GM21381 (cell line): Measurements from ENCODE around the gene C2orf78.
"Not testable (repeated sequence)": the region's sequence is repeated elsewhere in the genome, so short reads cannot be mapped to it uniquely, and the experiment has no call there.

Experiments
- ATAC-seq: cut with Tn5 transposase; IDR thresholded peaks from one replicate; pipeline ENCODE4 v1.9.1; 2021; ENCODE audit warnings: mild to moderate bottlenecking, moderate library complexity; ENCODE audit not compliant: unreplicated experiment

C2orf78 gene

GRCh38 chr2:73779467-73780236, 4.3 kb upstream of the C2orf78 start, which contains the start of gene DUSP11:
Gene DUSP11 (minus strand): TSS chr2:73780103. CDS start chr2:73779974, 129 bp downstream.
- peak; percentile 98 for ATAC-seq

DNA sequence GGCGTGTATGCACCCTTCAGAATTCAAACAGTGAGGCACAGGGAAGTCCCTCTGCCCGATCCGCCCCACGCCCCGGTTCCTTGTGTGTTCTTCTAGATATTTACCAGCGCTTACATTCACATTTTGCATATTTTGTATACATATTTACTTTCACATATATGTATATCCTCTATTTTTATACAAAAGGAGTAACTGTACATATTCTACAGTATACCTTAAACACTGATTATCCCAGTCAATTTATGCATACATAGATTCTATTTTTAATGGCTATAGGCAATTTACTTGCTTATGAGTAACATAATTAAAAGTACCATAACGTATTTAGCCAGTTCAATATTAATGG, 3.8 kb upstream of the C2orf78 start:
- ATAC-seq: no peak

DNA sequence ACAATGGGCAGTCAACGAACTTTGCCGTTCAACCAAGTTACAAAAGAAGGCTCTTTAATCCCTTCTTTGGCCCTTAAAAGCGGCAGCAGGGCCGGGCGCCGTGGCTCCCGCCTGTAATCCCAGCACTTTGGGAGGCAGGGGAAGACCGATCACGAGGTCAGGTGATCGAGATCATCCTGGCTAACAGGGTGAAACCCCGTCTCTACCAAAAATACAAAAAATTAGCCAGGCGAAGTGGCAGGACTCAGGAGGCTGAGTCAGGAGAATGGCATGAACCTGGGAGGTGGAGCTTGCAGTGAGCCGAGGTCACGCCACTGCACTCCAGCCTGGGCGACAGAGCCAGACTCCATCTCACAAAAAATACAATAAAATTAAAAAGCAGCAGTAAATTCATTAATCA, 581 bp upstream of the C2orf78 start:
- ATAC-seq: not testable (repeated sequence)

GRCh38 chr2:73811878-73812277, 27.9 kb downstream of the C2orf78 start:
- no peak for ATAC-seq

GRCh38 chr2:73812635-73813034, 28.7 kb downstream of the C2orf78 start:
- ATAC-seq: no peak

DNA sequence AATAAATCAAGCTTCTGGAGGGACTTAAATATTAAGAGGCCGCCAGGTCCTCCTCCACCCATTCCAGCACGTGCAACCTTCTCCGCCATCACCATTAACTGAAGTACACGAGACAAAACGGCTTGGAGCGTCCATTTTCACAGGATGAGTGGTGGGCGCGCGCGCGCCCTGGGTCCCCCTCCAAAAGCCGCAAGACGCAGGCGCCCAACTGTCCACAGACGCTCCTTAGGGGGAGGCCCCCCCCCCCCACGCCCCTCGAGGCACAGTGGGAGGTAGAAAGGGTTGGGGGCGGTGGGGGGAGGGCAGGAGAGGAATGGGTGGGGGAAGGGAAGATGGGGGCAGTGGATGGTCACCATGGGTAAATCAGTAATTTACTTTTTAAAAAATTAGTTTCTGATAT, 34.3 kb downstream of the C2orf78 start:
- no peak for ATAC-seq

- peak; percentile 74 for ATAC-seq
Measured at GRCh38 chr2:73821227-73821626, 37.2 kb downstream of the C2orf78 start.

- ATAC-seq: no peak
Measured at GRCh38 chr2:73821669-73822068, 37.7 kb downstream of the C2orf78 start.

DNA sequence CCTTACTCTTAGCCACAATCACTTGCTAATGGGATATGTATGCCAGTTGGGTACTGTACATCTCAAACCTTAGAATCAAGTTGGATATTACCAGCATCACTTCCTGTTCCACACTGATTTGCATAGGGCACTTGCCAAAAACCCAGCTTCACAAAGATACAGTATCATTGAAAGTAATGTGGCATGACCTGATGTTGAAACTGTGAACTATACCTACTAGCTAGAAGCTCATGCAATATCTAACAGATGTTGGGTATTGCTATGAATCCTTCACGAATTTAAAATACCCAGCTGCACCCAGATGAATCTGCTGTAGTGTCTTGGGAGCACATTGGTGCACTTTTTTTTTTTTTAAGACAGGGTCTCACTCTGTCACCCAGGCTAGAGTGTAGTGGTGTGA, 38.3 kb downstream of the C2orf78 start:
- peak; percentile 61 for ATAC-seq

- no peak for ATAC-seq
Measured at GRCh38 chr2:73822991-73823390, 39.0 kb downstream of the C2orf78 start.

- ATAC-seq: no peak
Measured at GRCh38 chr2:73823416-73823815, 39.4 kb downstream of the C2orf78 start.

GRCh38 chr2:73823916-73824523, 40.0 kb downstream of the C2orf78 start:
- ATAC-seq: no peak

- no peak for ATAC-seq
Measured at GRCh38 chr2:73825408-73825807, 41.4 kb downstream of the C2orf78 start.

DNA sequence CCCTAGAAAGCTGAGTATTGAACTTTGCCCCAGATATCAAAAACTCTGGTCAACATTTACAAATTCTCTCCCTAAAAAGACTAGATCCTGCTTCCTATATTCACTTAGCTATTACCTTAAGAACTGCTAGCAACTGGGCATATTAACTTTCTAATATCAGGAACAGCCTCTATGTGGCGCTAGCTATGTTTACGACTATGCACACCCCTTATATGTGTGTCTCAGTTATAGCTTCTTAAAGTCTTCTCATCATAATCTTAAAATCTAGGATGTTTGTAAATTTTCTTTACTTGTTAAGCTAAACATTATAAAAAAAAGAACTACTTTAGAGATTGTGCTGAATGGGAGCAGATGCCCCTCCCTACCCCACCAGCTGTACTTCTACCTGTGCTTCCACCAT, 43.0 kb downstream of the C2orf78 start:
- no peak for ATAC-seq

DNA sequence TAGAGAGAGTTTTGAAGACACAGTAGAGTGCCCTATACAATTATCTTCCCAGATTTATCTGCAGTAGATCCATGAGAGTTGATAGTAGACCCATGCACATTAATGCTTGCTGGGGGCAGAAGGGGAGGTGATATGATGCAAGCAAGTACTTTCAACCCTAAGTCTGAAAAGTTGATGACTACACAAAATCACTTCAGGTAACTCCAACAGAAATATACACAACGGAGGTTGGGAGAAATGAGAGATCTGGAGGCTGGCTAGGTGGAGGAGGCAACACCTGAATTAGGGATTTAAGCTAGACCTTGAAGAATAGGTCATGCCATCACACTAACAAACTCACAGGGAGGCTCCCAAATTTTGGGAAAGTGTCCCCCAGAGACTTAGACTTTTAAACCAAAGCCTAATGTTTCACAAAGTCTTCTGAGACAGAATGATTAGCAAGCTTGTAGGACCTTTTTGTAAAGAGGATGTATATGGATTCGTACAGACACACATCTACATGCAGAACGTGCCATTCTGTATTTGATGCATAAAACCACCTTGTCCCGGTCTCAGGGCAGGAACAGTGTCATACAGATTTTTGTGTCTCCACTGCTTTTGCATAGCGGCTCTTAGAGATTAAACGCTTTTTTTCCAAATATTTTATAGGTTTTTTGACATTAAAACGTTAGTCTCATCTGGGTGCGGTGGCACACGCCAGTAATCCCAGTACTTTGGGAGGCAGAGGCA, 43.8 kb downstream of the C2orf78 start:
- ATAC-seq: no peak

DNA sequence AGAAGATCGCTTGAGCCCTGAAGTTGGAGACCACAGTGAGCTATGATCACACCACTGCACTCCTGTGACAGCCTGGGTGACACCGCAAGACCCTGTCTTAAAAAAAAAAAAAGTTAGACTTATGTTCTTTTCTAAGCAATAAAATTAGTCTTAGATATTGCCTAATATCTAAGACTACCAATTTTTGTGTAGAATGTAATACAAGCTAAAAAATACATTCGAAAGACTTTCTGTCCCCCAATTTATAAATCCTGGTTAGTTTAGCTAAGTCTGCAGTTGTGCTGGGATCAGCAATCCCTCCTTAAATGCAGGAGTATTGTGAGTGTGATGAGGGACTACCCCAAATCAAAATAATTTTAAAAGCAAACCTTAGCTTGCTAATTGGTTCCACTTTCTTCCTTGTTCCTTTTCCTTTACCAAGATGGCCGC, 44.4 kb downstream of the C2orf78 start:
- no peak for ATAC-seq

DNA sequence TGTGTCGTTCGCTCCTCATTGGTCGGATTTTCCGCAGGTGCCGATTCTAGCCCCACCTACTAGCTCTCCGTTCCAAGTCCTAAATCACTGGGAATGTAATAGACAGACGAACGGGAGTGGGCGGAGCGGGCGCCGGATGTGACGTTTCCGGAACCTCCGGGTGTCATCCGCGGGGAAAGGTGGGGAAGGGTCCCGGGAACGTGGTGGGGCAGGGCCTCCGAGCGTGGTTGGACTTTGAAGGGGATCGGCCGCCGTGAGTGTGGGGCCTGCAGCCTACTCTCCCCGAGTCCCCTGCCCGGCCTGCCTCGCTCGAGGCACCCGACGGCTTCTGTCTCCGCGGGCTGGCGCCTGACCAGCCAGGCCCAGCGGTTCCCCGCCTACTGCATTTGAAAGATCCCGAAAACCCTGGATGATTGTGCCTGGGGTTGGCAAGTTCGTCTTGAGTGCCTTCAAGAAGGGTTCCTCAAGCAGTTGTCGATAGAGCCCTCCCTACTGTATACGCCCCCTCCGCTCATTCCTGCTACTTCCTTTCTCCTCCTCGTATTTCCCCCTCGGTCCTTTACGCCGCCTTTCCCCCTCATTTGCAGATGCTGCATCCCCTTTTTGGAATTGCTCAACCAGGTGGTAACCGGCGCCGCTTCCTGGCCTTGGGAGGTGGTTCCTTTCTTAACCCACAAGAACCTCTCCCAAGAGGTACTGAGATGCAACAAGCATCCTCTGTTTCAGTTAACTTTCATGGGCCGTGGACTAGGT, 45.0 kb downstream of the C2orf78 start, which contains the start of gene STAMBP:
Gene STAMBP (plus strand): TSS at position 144 of the 753 bp plus-strand sequence. CDS start 1,896 bp downstream, outside the sequence.
- ATAC-seq: peak; percentile 77

DNA sequence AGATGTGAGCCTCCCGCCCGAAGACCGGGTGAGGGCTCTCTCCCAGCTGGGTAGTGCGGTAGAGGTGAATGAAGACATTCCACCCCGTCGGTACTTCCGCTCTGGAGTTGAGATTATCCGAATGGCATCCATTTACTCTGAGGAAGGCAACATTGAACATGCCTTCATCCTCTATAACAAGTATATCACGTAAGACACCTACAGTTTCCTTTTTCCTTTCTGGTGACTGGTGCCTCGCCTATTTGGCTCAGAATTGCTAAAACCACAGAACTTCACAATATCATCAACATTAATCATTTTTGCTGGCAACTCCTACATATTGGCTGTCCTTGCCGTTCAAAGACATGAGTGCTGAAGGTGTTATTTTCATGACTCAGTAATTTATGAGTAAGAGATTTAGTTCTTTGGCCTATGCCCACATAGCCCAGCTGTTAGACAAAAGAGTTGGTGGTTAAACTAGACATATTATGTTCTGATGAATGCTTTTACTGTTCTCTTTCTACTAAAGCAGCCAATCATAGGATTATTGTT, 47.0 kb downstream of the C2orf78 start:
- no peak for ATAC-seq

- ATAC-seq: no peak
Measured at GRCh38 chr2:73832930-73833329, 48.9 kb downstream of the C2orf78 start.

DNA sequence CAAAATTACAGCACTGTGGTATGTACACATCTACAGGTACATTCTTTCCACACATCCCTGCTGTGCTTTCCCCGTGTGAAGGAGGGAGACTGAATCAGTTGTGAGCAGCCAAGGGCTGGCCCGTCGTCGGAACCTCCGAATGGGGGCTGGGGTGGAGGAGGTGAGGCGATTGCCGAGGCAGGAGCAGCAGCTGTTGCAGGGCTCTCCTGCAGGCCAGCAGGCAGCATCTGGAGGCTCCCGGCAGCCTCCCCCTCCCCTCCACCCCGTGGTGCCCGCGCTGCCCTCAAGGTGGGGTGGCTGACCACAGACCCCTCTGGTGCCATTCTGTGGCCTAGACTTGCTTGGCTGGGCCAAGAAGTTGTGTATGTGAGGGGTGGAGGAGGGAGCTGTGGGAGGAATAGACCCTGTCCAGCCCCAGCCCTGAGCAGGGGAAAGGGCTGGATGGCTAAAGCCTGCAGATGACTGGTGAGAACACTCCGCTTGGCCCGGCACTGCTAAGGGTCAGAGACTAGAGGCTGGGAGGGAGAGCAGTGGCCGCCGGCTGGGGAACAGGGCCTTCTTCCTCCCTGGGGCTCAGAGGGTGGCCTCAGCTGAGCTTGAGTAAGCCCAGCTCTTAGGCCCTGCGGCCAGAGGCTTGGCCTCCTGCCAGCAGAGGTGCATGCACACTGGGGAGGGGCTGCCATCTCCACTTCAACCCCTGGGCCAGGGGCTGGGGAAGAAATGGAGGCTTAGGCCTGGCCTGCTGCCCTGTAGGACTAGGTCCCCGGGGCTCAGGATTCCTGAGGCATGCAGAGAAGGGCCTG, 52.4 kb downstream of the C2orf78 start:
- ATAC-seq: no peak
